ENCODE measurements around the gene ATG101.
A peak's percentile ranks its signal among the peaks of the same experiment; 100 is the strongest.
"Not testable (repeated sequence)": the region's sequence is repeated elsewhere in the genome, so short reads cannot be mapped to it uniquely, and the experiment has no call there.

ATG101 gene

DNA sequence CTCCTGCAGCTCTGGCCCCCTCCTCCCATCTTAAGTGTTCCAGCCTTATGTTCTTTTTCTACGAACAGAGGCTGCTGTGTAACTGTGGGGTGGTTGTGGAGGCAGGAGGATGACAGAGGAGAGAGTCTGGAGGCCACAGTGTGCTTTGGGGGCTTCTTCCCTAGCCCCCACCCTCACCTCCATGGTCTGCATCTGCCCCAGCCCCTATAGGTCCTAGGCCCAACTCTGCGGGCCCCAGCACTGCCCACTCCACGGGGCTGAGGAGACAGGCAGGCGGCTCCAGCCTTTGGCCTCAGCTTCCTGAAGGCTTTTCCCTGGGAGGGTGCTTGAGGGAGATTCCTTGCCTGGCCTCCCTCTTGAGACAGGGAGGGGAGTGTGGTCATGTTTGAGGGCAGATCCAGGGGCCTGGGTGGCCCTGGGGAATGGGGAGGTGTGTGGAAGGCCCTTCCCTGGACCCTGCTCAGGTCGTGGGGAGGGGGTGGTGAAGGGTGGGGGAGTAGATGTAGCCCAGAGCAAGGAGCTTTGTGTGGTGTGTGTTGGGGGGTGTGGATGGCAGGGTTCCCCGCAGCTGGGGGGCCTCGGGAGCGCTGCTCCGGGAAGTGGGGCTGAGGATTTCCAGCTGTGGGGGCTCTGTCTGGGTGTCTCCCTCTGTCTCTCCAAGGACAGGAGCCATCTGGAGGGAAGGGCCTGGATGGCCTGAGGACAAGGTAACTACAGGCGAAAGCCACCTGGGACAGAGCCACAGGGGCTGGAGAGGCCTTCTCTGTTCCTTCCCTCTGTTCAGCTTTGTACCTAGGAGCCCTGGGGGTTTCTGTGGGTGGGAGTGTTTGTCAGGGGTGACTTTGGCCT is 10.8 kb downstream of the ATG101 start:
- DNase-seq: no peak

DNA sequence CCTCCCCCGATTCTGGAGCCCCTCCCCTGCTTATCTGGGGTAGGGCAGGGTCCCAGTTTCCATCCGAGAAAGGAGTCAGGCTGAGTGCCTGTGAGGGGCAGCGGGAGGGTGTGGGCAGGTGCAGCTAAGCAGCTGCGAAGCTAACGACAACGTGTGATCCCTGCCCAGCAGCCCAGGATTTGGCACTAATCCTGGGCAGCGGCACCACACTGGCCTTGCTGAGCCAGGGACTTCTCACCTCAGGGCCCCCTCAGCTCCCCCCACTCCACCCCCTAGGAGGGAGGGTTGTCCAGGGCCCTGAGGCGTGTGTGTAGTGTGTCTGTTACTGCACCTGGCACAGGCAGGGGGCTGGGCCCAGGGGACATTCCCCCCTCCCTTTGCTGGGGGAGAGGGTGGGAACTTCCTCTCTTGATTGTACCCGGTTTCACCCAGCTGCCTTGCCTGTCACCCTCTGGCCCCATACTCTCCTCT is 11.5 kb downstream of the ATG101 start:
- no peak for DNase-seq

DNA sequence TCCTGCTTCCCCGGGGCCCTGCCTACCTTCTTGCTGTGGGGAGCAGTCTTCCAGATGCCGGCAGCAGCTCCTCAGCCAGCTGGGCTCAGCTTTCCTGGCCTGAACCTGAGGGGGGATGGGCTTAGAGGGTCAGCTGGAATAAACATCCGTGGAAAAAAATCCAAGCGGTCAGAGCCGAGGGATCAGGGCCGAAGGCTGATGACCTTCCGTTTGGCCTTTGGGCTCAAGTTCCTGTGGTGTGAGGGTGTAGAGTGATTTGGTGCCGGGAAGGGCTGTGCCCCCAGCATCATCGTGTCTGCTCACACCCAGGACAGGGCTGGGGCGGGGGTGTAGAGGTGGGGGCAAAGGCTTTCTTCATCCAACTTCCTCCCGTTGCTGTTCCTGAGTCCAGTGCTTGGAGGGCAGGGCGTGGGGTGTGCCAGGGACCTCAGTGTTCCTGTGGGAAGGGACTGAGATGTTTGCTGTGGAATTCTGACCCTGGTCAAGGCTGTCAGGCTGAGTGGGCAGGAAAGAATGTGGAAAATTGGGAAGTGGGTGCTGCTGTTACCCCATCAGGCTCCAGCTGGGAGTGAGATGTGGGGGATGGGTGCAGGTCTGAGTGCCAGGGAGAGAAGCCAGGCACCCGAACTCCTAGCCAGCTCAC is 12.4 kb downstream of the ATG101 start:
- no peak for DNase-seq

DNA sequence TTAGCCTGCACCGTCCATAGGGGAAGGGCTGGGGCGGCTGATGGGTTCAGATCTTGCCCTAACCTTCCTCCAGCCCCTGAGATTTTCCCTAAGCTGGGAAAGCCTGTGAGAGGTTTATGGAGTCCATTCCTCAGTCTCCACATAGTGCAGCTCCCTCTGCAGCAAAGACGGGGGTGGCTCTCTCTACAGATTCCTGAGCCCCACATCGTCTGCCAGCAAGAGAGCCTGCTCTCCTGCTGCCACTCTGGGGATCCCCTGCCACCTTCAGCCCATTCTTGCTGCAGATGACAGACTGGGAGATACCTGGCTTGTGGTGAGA is 12.8 kb downstream of the ATG101 start:
- DNase-seq: no peak

DNA sequence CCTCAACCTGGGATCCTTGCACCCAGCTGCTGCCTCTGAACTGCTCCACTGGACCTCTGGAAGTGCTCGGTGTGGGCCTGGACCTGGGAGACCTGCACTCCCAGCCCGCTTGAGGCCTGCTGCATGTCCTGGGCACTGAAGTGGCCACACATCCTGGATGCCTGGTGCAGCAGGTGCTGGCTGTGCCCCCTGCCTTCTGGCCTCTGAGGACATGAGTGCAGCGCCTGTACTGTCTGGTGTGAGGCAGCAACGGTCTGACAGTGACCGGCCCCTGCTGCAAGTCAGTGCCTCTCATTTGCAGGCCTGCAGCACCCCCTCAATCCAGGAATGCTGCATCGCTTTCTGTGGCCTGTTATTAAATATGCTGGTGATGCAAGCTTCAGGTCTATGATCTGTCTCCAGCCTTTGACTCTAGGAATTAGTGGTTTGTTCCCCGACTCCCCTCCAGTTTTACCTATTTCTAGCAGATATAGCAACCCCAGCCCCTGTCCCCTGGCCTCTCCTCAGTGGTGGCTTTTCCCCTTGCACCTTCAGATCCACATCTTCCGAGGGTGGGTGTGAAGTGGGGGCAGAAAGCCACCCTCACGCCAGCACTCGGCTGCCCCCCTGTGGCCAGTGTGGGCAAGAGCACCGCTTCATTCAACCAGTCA is 13.3 kb downstream of the ATG101 start:
- peak; percentile 71 for DNase-seq

DNA sequence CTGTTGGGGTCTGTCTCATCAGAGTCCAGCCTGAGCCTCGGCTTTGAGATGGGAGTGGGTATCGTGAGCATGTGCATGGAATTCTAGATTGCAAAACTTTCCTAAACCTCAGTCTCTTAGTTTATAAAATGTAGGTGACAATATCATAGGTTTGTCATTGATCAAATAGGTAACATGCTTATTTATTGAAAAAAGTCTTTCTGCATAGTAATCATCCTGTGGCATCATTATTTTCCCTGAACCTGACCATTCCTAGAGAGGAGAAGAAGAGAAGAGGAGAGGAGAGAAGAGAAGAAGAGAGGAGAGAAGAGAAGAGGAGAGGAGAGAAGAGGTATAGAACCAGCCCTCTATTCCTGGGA is 13.8 kb downstream of the ATG101 start:
- no peak for DNase-seq

DNA sequence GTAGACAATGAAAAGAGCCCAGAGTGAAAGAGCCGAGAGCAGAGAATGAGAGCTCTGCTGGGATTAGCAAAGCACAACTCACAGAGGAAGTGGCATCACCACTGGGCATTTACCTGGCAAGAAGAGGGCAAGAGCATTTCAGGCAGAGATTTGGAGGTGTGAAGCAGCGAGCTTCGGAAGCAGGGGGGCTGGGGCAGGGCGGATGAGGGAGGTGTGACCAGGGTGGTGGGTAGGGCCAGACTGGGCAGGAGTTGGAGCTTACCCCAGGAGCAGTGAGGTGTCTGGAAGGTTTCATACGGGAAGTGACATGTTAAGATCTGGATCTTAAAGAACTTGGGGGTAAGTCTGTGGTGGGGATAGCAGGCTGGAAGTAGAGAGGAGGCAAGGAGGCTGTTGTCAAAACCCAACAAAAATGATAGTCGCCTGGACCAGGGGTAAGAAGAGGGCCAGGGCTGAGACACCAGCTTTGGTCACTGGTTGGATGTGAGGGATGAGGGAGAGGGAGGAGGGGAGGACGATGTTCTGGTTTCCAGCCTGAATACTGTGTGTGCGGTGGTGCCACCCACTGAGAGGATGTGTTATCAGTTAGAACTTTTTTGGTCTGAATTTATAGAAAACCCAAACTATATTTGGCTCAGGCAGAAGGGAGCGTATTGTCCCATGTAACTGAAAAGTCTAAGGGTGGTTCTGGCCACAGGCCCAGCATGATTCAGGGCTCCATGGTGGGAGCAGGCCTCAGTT is 14.9 kb downstream of the ATG101 start:
- no peak for DNase-seq

DNA sequence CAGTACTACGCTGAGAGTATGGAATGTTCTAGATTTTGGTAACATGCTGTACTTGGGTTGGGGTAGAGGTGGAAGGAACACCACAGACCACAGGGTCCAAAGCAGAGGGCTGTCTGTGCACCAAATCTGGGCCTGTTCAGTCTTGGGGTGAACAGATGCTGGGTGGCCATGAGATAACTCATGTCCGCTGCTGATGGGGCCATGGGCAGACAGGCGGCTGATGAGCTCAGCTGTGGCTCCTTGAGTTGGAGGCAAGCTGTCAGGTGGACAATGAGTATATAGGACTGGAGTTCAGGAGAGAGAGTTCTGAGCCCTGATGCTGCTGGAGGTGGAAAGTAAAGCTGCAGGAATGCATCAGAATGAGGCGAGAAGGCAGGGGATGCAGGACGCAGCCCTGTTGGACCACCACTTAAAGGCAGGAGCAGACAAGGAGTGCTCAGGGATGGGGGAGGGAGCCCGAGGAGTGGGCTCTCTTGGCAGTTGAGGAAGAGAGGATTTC is 16.0 kb downstream of the ATG101 start:
- DNase-seq: no peak

DNA sequence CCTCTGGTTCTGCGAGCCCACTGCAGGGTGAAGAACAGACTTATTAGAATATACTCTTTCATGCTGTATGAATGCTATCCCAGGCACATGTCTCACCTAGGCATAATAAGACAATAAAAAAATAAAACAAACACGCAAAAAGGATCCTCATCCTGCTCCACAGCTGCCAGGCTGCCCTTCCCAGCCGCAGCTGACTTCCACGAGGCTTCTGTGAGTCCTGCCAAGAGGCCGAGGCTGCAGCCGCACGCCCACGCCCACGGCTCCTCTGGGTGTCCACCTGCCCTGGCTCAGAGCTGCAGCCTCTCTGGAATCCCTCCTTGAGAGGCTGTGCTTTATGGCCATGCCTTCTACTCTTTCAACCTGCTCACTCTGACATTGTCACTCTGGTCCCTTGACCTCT is 16.6 kb downstream of the ATG101 start:
- DNase-seq: no peak

DNA sequence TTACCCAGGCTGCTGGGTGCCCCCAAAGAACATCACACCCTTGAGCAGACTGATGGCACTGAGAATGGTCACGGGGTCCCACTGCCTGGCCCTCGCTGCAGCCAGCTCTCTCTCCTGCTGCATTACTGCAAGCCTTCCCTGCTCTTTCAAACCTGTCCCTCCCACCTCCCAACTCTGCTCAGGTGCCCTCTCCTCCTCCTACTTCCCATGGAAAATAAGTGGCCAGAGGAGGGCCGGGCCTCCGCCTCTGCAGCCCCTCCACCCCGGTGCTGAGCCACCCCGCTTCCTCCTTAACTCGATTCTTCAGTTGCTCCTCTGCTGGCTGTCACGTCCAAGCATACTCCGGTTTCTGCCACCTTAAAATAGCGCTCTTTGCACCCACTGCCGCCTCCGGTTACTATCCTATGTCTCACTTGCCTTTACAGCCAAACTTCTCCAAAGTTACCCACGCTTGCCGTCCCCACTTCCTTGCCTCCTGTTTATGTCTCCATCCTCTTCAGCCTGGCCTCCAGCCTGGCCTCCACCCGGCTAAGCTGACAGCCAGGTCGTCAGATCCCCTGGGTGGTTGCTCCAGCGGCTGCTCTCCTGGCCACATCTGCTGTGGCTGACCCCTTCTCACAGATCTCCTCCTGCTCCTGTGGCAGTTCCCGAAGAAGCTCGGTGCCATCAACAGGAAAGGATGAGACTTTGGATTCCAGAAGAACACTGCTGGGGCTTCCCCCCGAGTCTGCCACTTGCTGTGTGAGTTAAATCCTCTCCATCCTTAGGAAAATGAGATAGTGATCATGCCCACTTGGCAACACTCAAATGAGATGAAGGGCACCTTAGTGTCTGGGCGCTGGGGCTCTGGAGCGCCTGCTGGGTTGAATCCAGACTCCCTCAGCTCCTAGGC is 17.4 kb downstream of the ATG101 start:
- DNase-seq: no peak

DNA sequence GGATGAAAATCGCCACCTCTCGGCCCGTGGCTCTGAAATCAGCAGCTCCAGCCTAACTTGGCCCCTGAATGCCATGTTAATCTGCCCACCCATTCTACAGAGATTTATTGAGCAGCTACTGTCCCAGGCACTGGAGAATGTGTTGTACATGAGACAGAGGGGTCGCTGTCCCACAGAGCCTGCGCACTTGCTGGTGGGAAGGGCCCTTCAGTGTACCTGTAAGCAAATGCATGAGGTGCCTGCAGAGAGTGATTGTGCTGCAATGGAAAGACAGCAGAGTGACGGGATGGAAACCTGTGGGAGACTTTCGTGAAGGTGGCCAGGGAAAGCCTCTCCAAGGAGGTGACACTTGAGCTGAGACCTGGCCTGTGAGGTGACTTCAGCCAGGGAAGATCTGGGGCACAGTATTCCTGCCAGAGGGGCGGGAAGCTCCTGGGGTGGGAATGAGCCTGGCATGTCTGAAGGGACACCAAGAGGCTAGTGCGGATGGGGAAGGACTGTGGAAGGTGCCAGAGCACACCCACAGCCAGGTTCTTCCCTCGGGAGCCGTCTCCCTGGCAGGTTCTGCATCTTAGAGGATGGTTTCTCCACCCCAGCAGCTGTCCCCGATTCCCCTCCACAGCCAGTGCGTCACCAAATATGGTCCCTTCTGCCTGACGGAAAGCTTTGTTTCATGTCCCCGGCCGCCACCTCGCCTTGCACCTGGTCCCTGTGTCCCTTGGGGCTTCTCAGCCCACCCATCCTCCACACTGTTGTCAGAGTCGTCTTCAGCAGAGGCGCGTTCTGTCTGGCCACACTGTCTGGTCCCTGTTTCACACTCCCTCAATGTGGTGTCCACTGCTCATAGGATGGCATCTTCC is 18.4 kb downstream of the ATG101 start:
- no peak for DNase-seq

DNA sequence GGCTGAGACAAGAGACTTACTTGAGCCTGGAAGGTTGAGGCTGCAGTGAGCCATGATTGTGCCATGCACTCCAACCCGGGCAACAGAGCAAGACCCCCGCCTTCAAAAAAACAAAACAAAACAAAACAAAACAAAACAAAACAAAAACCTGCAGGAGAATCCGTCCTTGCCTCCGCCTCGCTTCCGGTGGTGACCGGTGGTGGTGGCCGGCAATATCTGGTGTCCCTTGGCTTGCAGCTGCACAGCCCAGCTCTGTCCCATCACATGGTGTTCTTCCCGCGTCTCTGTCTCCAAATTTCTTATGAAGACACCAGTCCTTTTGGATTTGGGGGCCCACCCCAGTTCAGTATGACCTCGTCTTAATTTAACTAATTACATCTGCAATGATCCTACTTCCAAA is 19.7 kb downstream of the ATG101 start:
- no peak for DNase-seq

DNA sequence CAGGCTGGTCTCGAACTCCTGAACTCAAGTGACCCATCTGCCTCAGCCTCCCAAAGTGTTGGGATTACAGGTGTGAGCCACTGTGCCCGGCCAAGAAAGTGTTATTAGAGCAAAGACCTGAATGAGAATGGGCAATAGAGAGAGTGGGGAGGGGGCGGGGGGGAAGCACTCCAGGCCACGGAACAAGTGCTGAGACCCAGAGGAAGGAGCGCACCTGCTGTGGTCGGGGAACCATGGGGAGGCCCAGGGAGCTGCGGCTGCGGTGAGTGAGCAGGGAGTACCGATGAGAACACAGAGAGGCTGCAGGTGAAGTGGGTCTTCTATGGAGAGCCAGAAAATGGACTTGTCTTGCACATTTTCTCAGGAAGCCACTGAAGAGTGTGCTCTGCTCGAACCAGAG is 20.5 kb downstream of the ATG101 start:
- no peak for DNase-seq

DNA sequence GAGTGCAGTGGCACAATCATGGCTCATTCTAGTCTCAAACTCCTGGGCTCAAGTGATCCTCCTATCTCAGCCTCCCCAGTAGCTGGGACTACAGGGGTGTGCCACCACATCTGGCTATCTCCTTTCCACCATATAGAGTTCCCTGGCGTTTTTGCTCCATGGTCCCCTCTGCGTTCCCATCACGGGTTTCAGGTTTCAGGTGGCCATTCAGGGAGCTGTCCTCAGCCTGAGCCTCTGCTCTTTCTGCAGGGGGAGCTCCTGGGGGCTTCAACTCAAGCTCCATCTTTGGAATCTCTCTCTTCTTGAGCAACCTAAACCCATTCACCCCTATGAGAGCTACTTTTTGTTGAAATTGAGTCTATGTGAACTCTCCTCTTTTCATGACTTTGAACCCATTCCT is 21.3 kb downstream of the ATG101 start:
- DNase-seq: no peak

DNA sequence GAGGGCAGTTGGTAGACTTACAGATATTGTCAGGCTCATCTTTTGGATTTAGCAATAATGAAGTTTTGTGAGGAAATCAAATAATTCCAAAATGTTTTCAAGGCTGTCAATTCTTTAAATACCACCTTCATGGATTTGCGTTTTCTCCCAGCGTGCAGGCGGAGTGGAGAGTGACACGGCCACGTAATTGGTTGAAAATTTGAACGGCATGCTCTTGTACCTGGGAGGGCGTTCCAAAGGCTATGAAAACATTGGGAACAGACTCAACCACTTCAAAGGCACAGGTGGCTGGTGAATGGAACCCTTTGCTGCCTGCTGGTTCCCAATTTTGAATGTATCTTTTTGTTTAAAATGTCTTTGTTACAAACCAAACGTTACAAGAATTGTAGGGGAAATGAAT is 22.1 kb downstream of the ATG101 start:
- no peak for DNase-seq

DNA sequence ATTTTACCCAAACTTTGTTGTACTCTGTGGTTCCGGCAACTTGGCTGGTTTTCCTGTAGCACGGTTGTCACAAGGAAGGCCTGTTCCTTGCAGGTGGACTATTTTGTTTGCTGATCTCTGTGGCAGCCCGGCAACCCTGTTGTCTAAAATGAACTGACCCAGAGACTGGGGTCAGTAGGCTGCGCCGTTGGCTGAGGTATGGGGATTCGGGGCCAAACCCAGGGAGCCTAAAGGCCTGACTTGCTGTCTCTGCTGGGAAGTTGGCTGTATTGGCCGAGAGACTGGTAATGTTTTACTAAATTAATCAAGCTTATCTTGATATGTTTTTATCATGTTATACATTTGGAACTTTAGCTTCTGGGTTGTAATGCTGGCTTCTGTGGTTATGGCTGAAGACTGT is 23.6 kb downstream of the ATG101 start:
- DNase-seq: no peak

DNA sequence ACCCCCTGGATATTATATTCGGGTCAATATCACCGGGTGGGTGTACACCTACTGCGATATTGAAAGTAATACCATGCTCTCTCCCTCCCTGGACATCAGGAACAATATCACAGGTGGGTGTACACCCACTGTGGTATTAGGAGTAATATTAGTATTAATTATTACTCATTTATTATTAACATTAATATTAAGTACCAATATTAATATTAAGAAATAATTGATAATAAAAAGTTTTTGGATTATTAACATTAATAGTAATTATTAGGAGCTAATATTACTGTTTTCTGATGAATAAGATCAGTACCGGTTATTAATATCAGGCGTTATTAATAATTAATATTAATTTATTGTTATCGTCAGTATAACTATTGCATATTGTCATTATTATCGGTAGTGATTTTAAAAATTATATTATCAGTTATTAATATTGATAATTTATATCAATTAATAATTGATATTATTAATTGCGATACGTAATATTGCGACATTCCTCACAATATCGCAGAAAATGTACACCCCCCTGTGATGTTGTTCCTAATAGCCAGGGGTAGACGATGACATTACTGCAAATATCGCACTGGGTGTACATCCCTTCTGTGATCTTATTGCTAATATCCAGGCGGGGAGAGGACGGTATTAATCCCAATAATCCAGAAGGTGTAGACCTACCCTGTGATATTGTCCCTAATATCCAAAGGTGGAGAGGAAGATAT is 26.7 kb downstream of the ATG101 start:
- no peak for DNase-seq

DNA sequence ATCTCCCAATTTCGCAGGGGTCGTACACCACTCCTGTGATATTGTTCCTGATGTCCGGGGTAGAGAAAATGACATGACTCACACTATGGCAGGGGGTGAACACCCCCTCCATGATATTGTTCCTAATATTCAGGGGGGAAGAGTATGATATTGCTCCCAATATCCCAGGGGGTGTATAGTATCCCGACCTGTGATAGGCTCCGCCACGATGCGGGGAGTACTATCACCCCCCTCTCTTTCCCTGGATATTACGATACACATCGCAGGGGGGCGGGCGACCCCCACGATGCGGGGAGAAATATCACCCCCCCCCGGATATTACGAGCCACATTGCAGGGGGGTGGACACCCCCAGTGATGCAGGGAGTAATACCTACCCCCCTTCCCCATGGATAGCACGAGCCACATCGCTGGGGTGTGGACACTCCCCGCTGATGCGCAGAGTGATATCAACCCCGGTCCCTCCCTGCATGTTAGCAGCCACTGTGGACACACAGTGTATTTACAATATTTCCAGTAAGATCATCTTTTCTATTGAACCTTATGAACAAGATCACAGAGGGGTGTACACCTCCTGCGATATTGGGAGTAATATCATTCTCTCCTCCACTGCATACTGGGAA is 27.4 kb downstream of the ATG101 start:
- no peak for DNase-seq

DNA sequence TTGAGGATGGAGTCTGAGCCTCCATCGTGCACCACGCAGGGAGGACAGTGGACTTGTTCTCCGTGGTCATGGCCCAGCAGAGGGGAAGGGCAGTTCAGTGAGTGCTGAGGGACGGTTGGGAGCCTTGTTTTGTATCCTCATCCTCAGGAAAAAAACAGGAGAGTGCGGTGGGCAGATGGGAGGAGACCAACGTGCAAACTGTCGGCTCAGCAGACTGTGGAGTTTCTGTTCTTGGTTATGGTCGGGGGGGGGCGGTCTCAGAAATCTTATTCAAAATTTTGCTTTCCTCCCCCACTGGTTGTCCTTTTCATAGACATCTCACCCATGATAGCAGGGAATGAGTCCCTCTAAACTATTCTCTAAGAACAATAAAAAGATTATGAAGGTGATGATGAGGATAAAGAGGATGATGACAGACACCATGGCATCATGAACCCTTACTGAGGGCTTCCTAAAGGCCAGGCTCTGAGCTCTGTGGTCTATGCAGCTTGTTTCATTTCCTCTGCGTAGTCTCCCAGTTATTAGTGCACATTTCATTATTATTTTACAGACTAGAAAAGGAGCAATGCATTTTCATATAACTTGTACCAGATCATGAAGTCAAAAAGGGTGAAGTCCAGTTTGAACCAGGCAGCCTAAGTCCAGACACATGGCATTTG is 34.8 kb downstream of the ATG101 start:
- DNase-seq: not testable (repeated sequence)

Measured in stimulated activated CD4-positive, alpha-beta T cell treated with anti-CD3 and anti-CD28 coated beads, Interleukin-4, amount 100 ng/mL, for 1 hour (primary cell).